Activated CD4-positive, alpha-beta T cell treated with anti-CD3 and anti-CD28 coated beads, Interleukin-2, amount 50 U/mL, for 24 hours (primary cell): ENCODE results near the gene LAG3.
"Not testable (repeated sequence)": the region's sequence is repeated elsewhere in the genome, so short reads cannot be mapped to it uniquely, and the experiment has no call there.

Experiments used
- DNase-seq, 2 donors: peaks; one replicate each; pipeline ENCODE4 v3.0.0-alpha.2; 2020; ENCODE audit warnings: low read depth in 1 of 2, low spot score in 1 of 2

LAG3 gene

GRCh38 chr12:6772331-6772695, at the start of gene LAG3:
LAG3 (plus strand) TSS chr12:6772520; CDS start chr12:6772853, 333 bp downstream.
- DNase-seq: no peak

- DNase-seq: no peak
Measured at GRCh38 chr12:6722863-6723262, 49.5 kb upstream of the LAG3 start.

GRCh38 chr12:6723607-6724408, 48.5 kb upstream of the LAG3 start, which contains the start of gene COPS7A:
COPS7A (plus strand) TSS chr12:6724046; CDS start chr12:6724657, 611 bp downstream.
- peak; percentile 82 to 96 for DNase-seq

- no peak for DNase-seq
Measured at GRCh38 chr12:6724409-6724797, 47.9 kb upstream of the LAG3 start.

- no peak for DNase-seq
Measured at GRCh38 chr12:6725350-6725749, 47.0 kb upstream of the LAG3 start.

- no peak for DNase-seq
Measured at GRCh38 chr12:6729186-6729585, 43.1 kb upstream of the LAG3 start.

GRCh38 chr12:6730169-6730568, 42.2 kb upstream of the LAG3 start:
- DNase-seq: no peak

GRCh38 chr12:6734506-6735387, 37.6 kb upstream of the LAG3 start:
- no peak for DNase-seq

- no peak for DNase-seq
Measured at GRCh38 chr12:6735448-6736191, 36.7 kb upstream of the LAG3 start.

- DNase-seq: no peak
Measured at GRCh38 chr12:6736754-6737153, 35.6 kb upstream of the LAG3 start.

GRCh38 chr12:6742080-6742479, 30.2 kb upstream of the LAG3 start:
- DNase-seq: not testable (repeated sequence)

GRCh38 chr12:6742834-6743233, 29.5 kb upstream of the LAG3 start:
- DNase-seq: no peak

- not testable (repeated sequence) for DNase-seq
Measured at GRCh38 chr12:6743300-6743699, 29.0 kb upstream of the LAG3 start.

GRCh38 chr12:6745741-6746525, 26.4 kb upstream of the LAG3 start:
- no peak for DNase-seq

GRCh38 chr12:6747216-6747615, 25.1 kb upstream of the LAG3 start:
- DNase-seq: no peak

- no peak for DNase-seq
Measured at GRCh38 chr12:6748761-6749160, 23.6 kb upstream of the LAG3 start.

- no peak for DNase-seq
Measured at GRCh38 chr12:6750506-6750905, 21.8 kb upstream of the LAG3 start.

GRCh38 chr12:6751767-6752166, 20.6 kb upstream of the LAG3 start:
- no peak for DNase-seq

GRCh38 chr12:6752167-6752920, 20.0 kb upstream of the LAG3 start:
- no peak for DNase-seq
